Measurements from ENCODE around the gene XPR1. TPM values are rescaled to one million over a fixed set of nuclear protein-coding genes. Genes with fewer than 3 reads are reported as not detected.

The XPR1 gene
- total RNA-seq, 4 donors from 2014 or later = 29.4 to 42.2 (median 33.7) TPM

DNA sequence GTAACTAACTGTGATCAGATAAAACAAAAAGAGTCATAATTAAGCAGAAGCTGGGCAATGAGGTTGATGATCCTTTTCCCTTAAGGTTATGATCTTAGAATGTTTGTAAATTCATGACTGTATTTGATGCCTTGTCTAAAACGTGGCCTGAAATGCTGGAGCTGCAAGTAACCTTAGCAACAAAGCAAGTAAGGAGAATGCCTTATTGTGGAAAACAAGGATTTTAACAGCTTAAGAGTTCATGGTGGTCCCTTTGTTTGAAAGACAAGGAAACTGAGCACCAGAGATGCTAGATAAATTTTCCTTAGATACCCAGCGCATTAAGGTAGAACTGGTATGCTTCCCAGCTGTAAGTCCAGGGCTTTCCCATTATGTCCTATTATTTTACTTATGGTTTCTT is 25.7 kb upstream of the XPR1 start:
- TF ChIP-seq POLR2A (IDR thresholded peaks at IDR 0.05) = no peak
- Histone ChIP-seq H3K4me1 (no peaks in the 10 kb centered on the region), H3K27ac (no peak overlapping the region), H3K27me3 (no peaks in the 10 kb centered on the region), H3K36me3 (no peaks in the 10 kb centered on the region), H3K4me3 (replicated peaks in 1 of 3) (no peak overlapping the region), H3K9me3 (no peaks in the 10 kb centered on the region)
- no peak for DNase-seq
- intact Hi-C loops (cut with DNase I) = no loop called here
- WGBS, 2 donors = 83 to 85% methylated on average over 2 of the region's 2 CpGs

- Histone ChIP-seq H3K27me3 (no peaks in the 10 kb centered on the region), H3K36me3 (no peaks in the 10 kb centered on the region), H3K4me1 (peaks cover 4% of the 10 kb centered on the region in 2 donors), H3K4me3 (replicated peaks in 1 of 3) (no peak overlapping the region), H3K9me3 (no peaks in the 10 kb centered on the region), H3K27ac (no peak overlapping the region)
- 79 to 81% methylated on average over 7 of the region's 7 CpGs for WGBS, 2 donors
- DNase-seq = no peak
- intact Hi-C loops (cut with DNase I) = no loop called here
- TF ChIP-seq CTCF (IDR thresholded peaks at IDR 0.05) = no peak
- TF ChIP-seq POLR2A (IDR thresholded peaks at IDR 0.05) = no peak
These were observed 21.9 kb upstream of the XPR1 start for GRCh38 chr1:180609643-180610555.

- H3K27me3 ChIP-seq = no peaks in the 10 kb centered on the region
- WGBS, 2 donors = 72 to 81% methylated on average over 3 of the region's 3 CpGs
- H3K27ac ChIP-seq = no peak overlapping the region
- TF ChIP-seq POLR2A (IDR thresholded peaks at IDR 0.05) = no peak
- no peak for TF ChIP-seq CTCF (IDR thresholded peaks at IDR 0.05)
- H3K9me3 ChIP-seq = no peaks in the 10 kb centered on the region
- DNase-seq = no peak
- H3K4me1 ChIP-seq = peaks cover 4 to 11% of the 10 kb centered on the region in 2 donors
- H3K36me3 ChIP-seq = no peaks in the 10 kb centered on the region
- intact Hi-C loops (cut with DNase I) = no loop called here
- no peak overlapping the region for H3K4me3 ChIP-seq (replicated peaks in 1 of 3)
These were observed 21.2 kb upstream of the XPR1 start for GRCh38 chr1:180610556-180611015.

DNA sequence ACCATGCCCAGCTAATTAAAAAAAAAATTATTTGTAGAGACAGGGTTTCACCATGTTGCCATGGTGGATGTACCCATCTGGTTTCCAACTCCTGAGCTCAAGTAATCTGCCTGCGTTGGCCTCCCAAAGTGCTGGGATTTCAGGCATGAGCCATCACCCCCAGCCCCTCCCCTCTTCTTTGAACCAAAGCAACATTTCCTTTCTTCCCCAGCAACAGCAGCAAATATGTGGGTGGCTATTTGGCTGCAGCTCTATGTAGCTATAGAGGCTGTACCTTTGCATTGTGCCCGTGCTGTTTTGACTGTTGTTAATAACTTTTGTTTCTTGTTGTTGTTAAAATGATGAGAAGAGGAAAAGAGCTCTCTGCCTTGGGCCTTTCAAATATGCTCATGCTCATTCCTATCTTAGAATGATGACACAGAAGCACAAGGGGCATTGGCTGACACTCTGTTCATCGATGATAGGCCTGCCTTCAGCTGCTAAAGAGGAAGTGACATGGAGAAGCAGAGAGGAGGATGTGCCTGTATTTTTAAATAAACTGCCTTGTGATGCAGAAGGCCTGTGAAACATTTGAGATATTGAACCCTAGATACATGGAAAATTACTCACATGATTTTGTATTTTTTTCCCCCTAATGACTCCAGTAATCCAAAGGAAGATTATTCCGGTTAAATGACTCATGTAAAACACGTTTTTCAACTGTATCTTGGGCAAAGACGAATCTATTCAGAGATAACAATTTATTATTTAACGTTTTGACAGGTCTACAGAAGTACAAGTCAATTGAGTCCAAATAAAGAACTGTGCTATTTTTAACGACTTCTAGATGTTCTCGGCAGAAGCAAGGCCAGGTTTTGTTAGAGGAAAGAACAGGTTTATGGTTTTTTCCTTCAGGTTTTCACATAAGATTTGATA is 20.5 kb upstream of the XPR1 start:
- TF ChIP-seq POLR2A (IDR thresholded peaks at IDR 0.05) (no peak), CTCF (IDR thresholded peaks at IDR 0.05) (no peak)
- no peak overlapping the region for H3K4me3 ChIP-seq (replicated peaks in 1 of 3)
- 72 to 76% methylated on average over 9 of the region's 9 CpGs for WGBS, 2 donors
- no peak for DNase-seq
- no peaks in the 10 kb centered on the region for H3K9me3 ChIP-seq
- no peaks in the 10 kb centered on the region for H3K27me3 ChIP-seq
- intact Hi-C loops (cut with DNase I) = no loop called here
- H3K36me3 ChIP-seq = no peaks in the 10 kb centered on the region
- H3K4me1 ChIP-seq = peaks cover 4 to 13% of the 10 kb centered on the region in 2 donors
- no peak overlapping the region for H3K27ac ChIP-seq

- WGBS, 2 donors = 90 to 97% methylated on average over 1 of the region's 1 CpG
- DNase-seq = no peak
- H3K27me3 ChIP-seq = no peaks in the 10 kb centered on the region
- no peak overlapping the region for H3K4me3 ChIP-seq (replicated peaks in 1 of 3)
- no peak overlapping the region for H3K27ac ChIP-seq
- TF ChIP-seq POLR2A (IDR thresholded peaks at IDR 0.05) (no peak), CTCF (IDR thresholded peaks at IDR 0.05) (no peak)
- intact Hi-C loops (cut with DNase I) = no loop called here
- H3K36me3 ChIP-seq = no peaks in the 10 kb centered on the region
- H3K4me1 ChIP-seq = peaks cover 4 to 19% of the 10 kb centered on the region in 2 donors
- no peaks in the 10 kb centered on the region for H3K9me3 ChIP-seq
These were observed 19.2 kb upstream of the XPR1 start for GRCh38 chr1:180612632-180613031.
